IPS-20b (cell line): ENCODE data around the gene REST.
"Not testable (repeated sequence)": the region's sequence is repeated elsewhere in the genome, so short reads cannot be mapped to it uniquely, and the experiment has no call there.

Experiments used
- H3K27ac ChIP-seq: one replicate; pipeline ENCODE4 v1.5.1; 2013; ENCODE audit warnings: low read length
- H3K27me3 ChIP-seq: 2 replicates; pipeline ENCODE4 v1.6.1; 2013; ENCODE audit warnings: mild to moderate bottlenecking, low read length, inconsistent platforms; ENCODE audit not compliant: insufficient read depth
- H3K36me3 ChIP-seq: 2 replicates; pipeline ENCODE4 v1.6.1; 2013; ENCODE audit warnings: low read depth, mild to moderate bottlenecking, inconsistent platforms, low read length, moderate library complexity; ENCODE audit not compliant: insufficient read depth
- H3K4me1 ChIP-seq: 2 replicates; pipeline ENCODE4 v1.6.1; 2013; ENCODE audit warnings: mild to moderate bottlenecking, control low read depth, inconsistent platforms, low read length, moderate library complexity; ENCODE audit not compliant: insufficient read depth
- H3K4me3 ChIP-seq: 2 replicates; pipeline ENCODE4 v1.5.1; 2013; ENCODE audit warnings: mild to moderate bottlenecking, low read length, inconsistent platforms
- H3K9ac ChIP-seq: 2 replicates; pipeline ENCODE4 v1.6.1; 2013; ENCODE audit warnings: low read depth, mild to moderate bottlenecking, inconsistent platforms, low read length, moderate library complexity
- H3K9me3 ChIP-seq: 2 replicates; pipeline ENCODE4 v1.6.1; 2013; ENCODE audit warnings: mild to moderate bottlenecking, low read depth, low read length, inconsistent platforms; ENCODE audit not compliant: insufficient read depth

REST gene

DNA sequence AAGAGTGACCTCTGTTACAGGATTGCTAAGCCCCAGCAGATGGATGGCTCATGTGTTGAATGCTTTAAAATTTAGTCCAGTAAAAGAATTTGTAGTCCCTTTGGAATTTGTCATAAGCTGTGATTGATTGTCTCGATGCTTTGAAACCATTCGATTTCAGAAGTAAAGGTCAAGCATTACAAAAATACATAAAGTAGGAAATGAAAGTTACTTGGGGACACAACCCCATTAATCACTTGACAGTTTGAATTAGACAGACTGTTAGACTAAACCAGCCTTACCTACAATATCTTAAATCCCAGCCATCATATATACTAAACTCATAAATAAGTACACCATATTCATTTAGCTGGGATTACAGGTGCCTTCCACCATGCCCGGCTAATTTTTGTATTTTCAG is 6.6 kb downstream of the REST start:
- Histone ChIP-seq H3K4me3 (no peak overlapping the region), H3K36me3 (peaks cover 61% of the 10 kb centered on the region), H3K27ac (no peak overlapping the region), H3K9me3 (no peaks in the 10 kb centered on the region), H3K4me1 (peaks cover 18% of the 10 kb centered on the region), H3K27me3 (no peaks in the 10 kb centered on the region), H3K9ac (no peak overlapping the region)

GRCh38 chr4:56914977-56915376 is 7.3 kb downstream of the REST start:
- not testable (repeated sequence) for H3K4me3 ChIP-seq, H3K27ac ChIP-seq, H3K9ac ChIP-seq, H3K27me3 ChIP-seq, H3K9me3 ChIP-seq
- Histone ChIP-seq H3K36me3 (peaks cover 67% of the 10 kb centered on the region), H3K4me1 (peaks cover 14% of the 10 kb centered on the region)

DNA sequence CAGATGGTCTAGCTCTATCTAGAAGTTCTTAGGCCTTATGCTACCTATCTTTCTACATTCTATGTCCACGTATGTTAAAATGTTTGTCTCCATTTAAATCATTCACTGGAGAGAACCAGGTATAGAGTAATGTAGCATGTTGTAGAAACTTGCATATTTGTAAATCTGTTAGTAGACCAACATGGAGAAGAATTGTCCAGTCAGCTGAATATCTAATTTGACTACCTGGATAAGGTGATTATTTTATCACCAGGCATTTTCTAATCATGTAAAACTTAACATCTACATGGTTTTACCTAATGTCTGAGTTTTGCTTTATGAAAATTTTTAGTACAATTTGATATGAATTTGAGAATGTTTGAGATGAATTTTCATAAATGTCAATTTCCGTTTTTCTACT is 19.5 kb downstream of the REST start:
- no peaks in the 10 kb centered on the region for H3K9me3 ChIP-seq
- no peak overlapping the region for H3K27ac ChIP-seq
- H3K4me1 ChIP-seq = no peaks in the 10 kb centered on the region; the same call in 1 of the 2 replicates
- no peak overlapping the region for H3K4me3 ChIP-seq
- H3K27me3 ChIP-seq = no peaks in the 10 kb centered on the region
- H3K36me3 ChIP-seq = peaks cover 77% of the 10 kb centered on the region
- H3K9ac ChIP-seq = no peak overlapping the region

DNA sequence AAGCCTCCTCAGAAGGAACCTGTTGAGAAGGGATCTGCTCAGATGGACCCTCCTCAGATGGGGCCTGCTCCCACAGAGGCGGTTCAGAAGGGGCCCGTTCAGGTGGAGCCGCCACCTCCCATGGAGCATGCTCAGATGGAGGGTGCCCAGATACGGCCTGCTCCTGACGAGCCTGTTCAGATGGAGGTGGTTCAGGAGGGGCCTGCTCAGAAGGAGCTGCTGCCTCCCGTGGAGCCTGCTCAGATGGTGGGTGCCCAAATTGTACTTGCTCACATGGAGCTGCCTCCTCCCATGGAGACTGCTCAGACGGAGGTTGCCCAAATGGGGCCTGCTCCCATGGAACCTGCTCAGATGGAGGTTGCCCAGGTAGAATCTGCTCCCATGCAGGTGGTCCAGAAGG is 22.9 kb downstream of the REST start:
- Histone ChIP-seq H3K36me3 (peaks cover 74% of the 10 kb centered on the region), H3K9ac (no peak overlapping the region), H3K4me1 (no peaks in the 10 kb centered on the region; the same call in 1 of the 2 replicates), H3K9me3 (no peaks in the 10 kb centered on the region), H3K4me3 (no peak overlapping the region), H3K27me3 (no peaks in the 10 kb centered on the region), H3K27ac (no peak overlapping the region)

- H3K4me3 ChIP-seq = no peak overlapping the region
- no peak overlapping the region for H3K27ac ChIP-seq
- peaks cover 72% of the 10 kb centered on the region for H3K36me3 ChIP-seq
- no peaks in the 10 kb centered on the region for H3K9me3 ChIP-seq
- no peaks in the 10 kb centered on the region; the same call in 1 of the 2 replicates for H3K4me1 ChIP-seq
- no peak overlapping the region for H3K9ac ChIP-seq
- no peaks in the 10 kb centered on the region for H3K27me3 ChIP-seq
These were observed 24.2 kb downstream of the REST start for GRCh38 chr4:56931924-56932323.

GRCh38 chr4:56937262-56937661 is 29.6 kb downstream of the REST start:
- Histone ChIP-seq H3K27me3 (no peaks in the 10 kb centered on the region), H3K4me1 (no peaks in the 10 kb centered on the region), H3K27ac (no peak overlapping the region), H3K4me3 (no peak overlapping the region), H3K36me3 (peaks cover 39% of the 10 kb centered on the region), H3K9ac (no peak overlapping the region), H3K9me3 (no peaks in the 10 kb centered on the region)

DNA sequence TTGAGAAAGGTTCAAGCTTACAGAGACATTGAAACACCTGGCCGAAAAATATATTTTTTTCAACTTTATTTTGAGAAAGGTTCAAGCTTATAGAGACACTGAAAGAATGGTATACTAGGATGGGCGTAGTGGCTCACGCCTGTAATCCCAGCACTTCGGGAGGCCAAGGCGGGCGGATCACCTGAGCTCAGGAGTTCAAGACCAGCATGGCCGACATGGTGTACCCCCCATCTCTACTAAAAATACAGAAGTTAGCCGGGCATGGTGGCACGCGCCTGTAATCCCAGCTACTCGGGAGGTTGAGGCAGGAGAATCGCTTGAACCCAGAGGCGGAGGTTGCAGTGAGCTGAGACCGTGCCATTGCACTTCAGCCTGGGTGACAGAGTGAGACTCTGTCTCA is 32.1 kb downstream of the REST start:
- H3K27ac ChIP-seq, H3K4me3 ChIP-seq, H3K9ac ChIP-seq, H3K4me1 ChIP-seq, H3K9me3 ChIP-seq, H3K27me3 ChIP-seq: not testable (repeated sequence)
- H3K36me3 ChIP-seq = peaks cover 18% of the 10 kb centered on the region

- H3K9me3 ChIP-seq = no peaks in the 10 kb centered on the region
- H3K9ac ChIP-seq = no peak overlapping the region
- no peak overlapping the region for H3K27ac ChIP-seq
- peaks cover 15% of the 10 kb centered on the region for H3K36me3 ChIP-seq
- H3K27me3 ChIP-seq = no peaks in the 10 kb centered on the region
- no peak overlapping the region for H3K4me3 ChIP-seq
- H3K4me1 ChIP-seq = no peaks in the 10 kb centered on the region
These were observed 32.7 kb downstream of the REST start for GRCh38 chr4:56940403-56940802.

DNA sequence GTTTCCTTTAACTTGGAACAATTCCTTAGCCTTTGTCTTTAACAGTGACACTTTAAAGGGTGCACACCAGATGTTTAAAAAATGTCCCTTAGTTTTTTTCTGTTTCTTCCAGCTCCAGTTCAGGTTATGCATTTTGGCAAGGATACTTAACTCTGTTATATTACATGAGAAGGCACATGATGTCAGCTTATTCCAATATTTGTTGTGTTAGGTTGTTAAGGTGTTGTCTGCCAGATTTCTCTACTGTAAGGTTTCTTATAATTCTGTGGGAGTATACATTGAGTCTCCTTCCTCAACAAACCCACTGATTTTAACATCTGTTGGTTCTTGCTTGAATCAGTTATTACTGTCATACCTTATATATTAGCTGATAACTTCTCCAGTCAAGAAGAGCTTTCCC is 33.3 kb downstream of the REST start:
- Histone ChIP-seq H3K27me3 (no peaks in the 10 kb centered on the region), H3K4me3 (no peak overlapping the region), H3K4me1 (no peaks in the 10 kb centered on the region), H3K27ac (no peak overlapping the region), H3K36me3 (peaks cover 15% of the 10 kb centered on the region), H3K9ac (no peak overlapping the region), H3K9me3 (no peaks in the 10 kb centered on the region)

GRCh38 chr4:56941403-56941802 is 33.7 kb downstream of the REST start:
- H3K27me3 ChIP-seq = no peaks in the 10 kb centered on the region
- H3K4me3 ChIP-seq = no peak overlapping the region
- peaks cover 13% of the 10 kb centered on the region for H3K36me3 ChIP-seq
- no peaks in the 10 kb centered on the region for H3K9me3 ChIP-seq
- no peak overlapping the region for H3K9ac ChIP-seq
- no peaks in the 10 kb centered on the region for H3K4me1 ChIP-seq
- H3K27ac ChIP-seq = no peak overlapping the region

DNA sequence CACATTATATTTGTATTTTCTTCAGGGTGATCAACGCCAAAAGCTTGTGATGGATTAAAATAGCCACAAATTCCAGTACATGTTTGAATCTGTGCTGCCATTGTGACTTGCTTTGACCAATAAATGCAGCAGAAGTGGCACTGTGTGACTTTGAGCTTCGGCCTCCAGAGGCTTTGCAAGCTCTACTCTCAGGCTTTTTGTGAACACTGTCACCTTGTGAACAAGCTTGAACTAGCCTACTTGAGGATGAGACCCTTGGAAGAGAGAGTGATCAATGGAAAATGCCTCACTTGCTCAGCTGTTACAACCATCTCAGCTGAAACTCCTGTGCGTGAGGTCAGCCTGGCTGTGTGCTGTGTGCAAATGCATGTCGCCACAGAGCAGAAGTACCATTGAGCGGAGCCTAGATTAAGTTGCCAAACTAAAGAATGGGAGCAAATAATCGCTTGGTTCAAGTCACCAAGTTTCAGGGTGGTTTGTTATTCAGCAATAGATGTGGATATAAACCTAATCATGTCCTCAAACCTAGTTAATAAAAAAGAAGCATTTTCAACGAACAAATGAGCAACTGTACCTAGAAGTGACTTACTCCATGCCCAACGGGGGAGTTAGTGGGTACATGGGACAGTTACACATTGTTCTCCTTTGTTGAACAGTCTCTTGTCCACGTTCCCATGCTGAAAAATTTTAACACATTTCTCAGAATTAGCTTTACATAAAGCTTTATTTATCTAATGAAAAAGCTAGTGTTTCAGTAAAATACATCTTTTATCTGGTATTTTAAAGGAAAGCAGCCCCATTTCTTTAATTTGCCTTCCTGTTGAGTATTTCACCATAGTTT is 46.2 kb downstream of the REST start:
- no peaks in the 10 kb centered on the region for H3K4me1 ChIP-seq
- no peak overlapping the region for H3K9ac ChIP-seq
- H3K27me3 ChIP-seq = no peaks in the 10 kb centered on the region
- no peak overlapping the region for H3K4me3 ChIP-seq
- no peaks in the 10 kb centered on the region for H3K36me3 ChIP-seq
- no peaks in the 10 kb centered on the region for H3K9me3 ChIP-seq
- H3K27ac ChIP-seq = no peak overlapping the region

DNA sequence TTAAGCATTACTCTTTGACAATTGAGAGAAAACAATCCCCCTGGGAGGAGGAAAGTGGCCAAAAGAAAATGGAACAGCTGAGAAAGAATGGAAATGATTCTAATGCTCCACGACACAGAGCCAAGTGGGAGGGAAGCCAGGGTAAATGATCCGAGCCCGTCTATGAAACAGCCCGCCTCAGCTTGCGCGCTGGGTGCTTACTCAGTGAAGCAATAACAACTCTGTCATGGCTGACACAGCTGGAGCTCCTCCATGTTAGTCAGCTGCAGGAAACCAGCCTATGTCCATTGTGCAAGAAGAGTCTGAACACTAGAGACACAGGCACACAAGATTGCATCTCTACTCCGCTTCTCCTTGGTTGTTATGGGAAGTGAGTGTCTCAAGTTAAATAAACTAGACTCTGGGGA is 50.4 kb downstream of the REST start:
- no peaks in the 10 kb centered on the region for H3K4me1 ChIP-seq
- H3K9ac ChIP-seq = no peak overlapping the region
- H3K36me3 ChIP-seq = peaks cover 20% of the 10 kb centered on the region
- H3K4me3 ChIP-seq = no peak overlapping the region
- H3K27ac ChIP-seq = no peak overlapping the region
- H3K9me3 ChIP-seq = no peaks in the 10 kb centered on the region
- no peaks in the 10 kb centered on the region for H3K27me3 ChIP-seq
